Measurements from ENCODE around the gene STXBP1. TPM values are rescaled to one million over a fixed set of nuclear protein-coding genes. Genes with fewer than 3 reads are reported as not detected.
A peak's percentile ranks its signal among the peaks of the same experiment; 100 is the strongest.

Gene STXBP1
- total RNA-seq, 1 donor from 2014 or later, result 12.0 TPM

- Mint-ChIP-seq H3K9me3 (no peaks in the 10 kb centered on the region), H3K27me3 (ENCODE audit: insufficient read depth, low read depth) (peaks cover 9% of the 10 kb centered on the region), H3K27ac (no peak overlapping the region), H3K4me1 (peaks cover 3% of the 10 kb centered on the region), H3K36me3 (no peaks in the 10 kb centered on the region), H3K4me3 (no peak overlapping the region)
- Histone ChIP-seq H3K4me1 (no peaks in the 10 kb centered on the region), H3K27me3 (no peaks in the 10 kb centered on the region), H3K9ac (no peak overlapping the region), H3K4me3 (no peak overlapping the region), H4K20me1 (ENCODE audit: low read depth) (no peaks in the 10 kb centered on the region), H3K79me2 (ENCODE audit: low read depth) (no peaks in the 10 kb centered on the region), H3K36me3 (no peaks in the 10 kb centered on the region), H3K27ac (no peak overlapping the region), H2AFZ (replicated peaks) (no peak overlapping the region), H3K4me2 (no peak overlapping the region), H3F3A (ENCODE audit: low read depth) (no peaks in the 10 kb centered on the region), H3K9me3 (ENCODE audit: low read depth) (no peaks in the 10 kb centered on the region)
- TF ChIP-seq EZH2phosphoT487 (IDR thresholded peaks at IDR 0.05), result no peak
- no peak for TF ChIP-seq EZH2 (IDR thresholded peaks at IDR 0.05)
- no peak for TF ChIP-seq CTCF (IDR thresholded peaks at IDR 0.05)
- DNase-seq (ENCODE audit: low spot score), result no peak
Observed at GRCh38 chr9:127585161-127585819, 26.8 kb upstream of the STXBP1 start.

- TF ChIP-seq EZH2phosphoT487 (IDR thresholded peaks at IDR 0.05), result no peak
- no peak for TF ChIP-seq EZH2 (IDR thresholded peaks at IDR 0.05)
- TF ChIP-seq CTCF (IDR thresholded peaks at IDR 0.05), result no peak
- H3K36me3 Mint-ChIP-seq, result no peaks in the 10 kb centered on the region
- Histone ChIP-seq H3F3A (ENCODE audit: low read depth) (no peaks in the 10 kb centered on the region), H3K27ac (no peak overlapping the region), H3K79me2 (ENCODE audit: low read depth) (no peaks in the 10 kb centered on the region), H3K9me3 (ENCODE audit: low read depth) (no peaks in the 10 kb centered on the region), H2AFZ (replicated peaks) (peak overlapping the region; percentile 58), H3K9ac (no peak overlapping the region), H3K4me3 (no peak overlapping the region), H3K4me2 (no peak overlapping the region), H3K4me1 (no peaks in the 10 kb centered on the region), H3K27me3 (no peaks in the 10 kb centered on the region), H3K36me3 (no peaks in the 10 kb centered on the region), H4K20me1 (ENCODE audit: low read depth) (no peaks in the 10 kb centered on the region)
- peaks cover 6% of the 10 kb centered on the region for H3K27me3 Mint-ChIP-seq (ENCODE audit: insufficient read depth, low read depth)
- H3K9me3 Mint-ChIP-seq, result no peaks in the 10 kb centered on the region
- H3K27ac Mint-ChIP-seq, result peak overlapping the region; percentile 4
- no peak for DNase-seq (ENCODE audit: low spot score)
- H3K4me1 Mint-ChIP-seq, result peaks cover 3% of the 10 kb centered on the region
- peak overlapping the region; percentile 43 for H3K4me3 Mint-ChIP-seq
Observed at GRCh38 chr9:127586096-127586495, 26.0 kb upstream of the STXBP1 start.

- peaks cover 6% of the 10 kb centered on the region for H3K27me3 Mint-ChIP-seq (ENCODE audit: insufficient read depth, low read depth)
- H3K27ac Mint-ChIP-seq, result no peak overlapping the region
- no peaks in the 10 kb centered on the region for H3K36me3 Mint-ChIP-seq
- Histone ChIP-seq H3K27me3 (no peaks in the 10 kb centered on the region), H3K79me2 (ENCODE audit: low read depth) (no peaks in the 10 kb centered on the region), H3K9me3 (ENCODE audit: low read depth) (no peaks in the 10 kb centered on the region), H2AFZ (replicated peaks) (peak overlapping the region; percentile 58), H4K20me1 (ENCODE audit: low read depth) (no peaks in the 10 kb centered on the region), H3K9ac (no peak overlapping the region), H3K4me2 (no peak overlapping the region), H3F3A (ENCODE audit: low read depth) (no peaks in the 10 kb centered on the region), H3K36me3 (no peaks in the 10 kb centered on the region), H3K4me1 (no peaks in the 10 kb centered on the region), H3K4me3 (no peak overlapping the region), H3K27ac (no peak overlapping the region)
- H3K9me3 Mint-ChIP-seq, result no peaks in the 10 kb centered on the region
- H3K4me1 Mint-ChIP-seq, result peaks cover 3% of the 10 kb centered on the region
- H3K4me3 Mint-ChIP-seq, result no peak overlapping the region
- TF ChIP-seq CTCF (IDR thresholded peaks at IDR 0.05), result peak; percentile 86
- TF ChIP-seq EZH2 (IDR thresholded peaks at IDR 0.05), result no peak
- peak; percentile 94 for DNase-seq (ENCODE audit: low spot score)
Observed at GRCh38 chr9:127586537-127586936, 25.5 kb upstream of the STXBP1 start.

All from neural progenitor cell (in vitro differentiated cells).